A549 treated with Hydrocortisone at 1 μM for 4 hours (cell line): ENCODE data around the gene GYPA. TPM values are rescaled to one million over a fixed set of nuclear protein-coding genes. Genes with fewer than 3 reads are reported as not detected.

Experiments
- total RNA-seq: library from RNA; stranded (reverse); fragments of 200-300 nt; extraction: Qiagen RNA extraction; gene quantifications from 5 replicates; pipeline ENCODE4 v1.2.3, GENCODE V29; 2022

The GYPA gene
- not detected in 5 replicates for total RNA-seq

GRCh38 chr4:144140594-144141295 lies at the start of gene GYPA:
TSS of gene GYPA (minus strand) at chr4:144140718. CDS start at chr4:144140635, 83 bp downstream.

Other genes with a start within 250 kb of the GYPA start
- not detected in 5 replicates for gene GYPE, start 235.2 kb downstream of the GYPA start, total RNA-seq
- not detected in 5 replicates for gene GYPB, start 121.3 kb downstream of the GYPA start, total RNA-seq